Neutrophil (primary cell): ENCODE data around the gene KAT7.

Experiments used
- H3K27ac ChIP-seq: fragments of 200-600 bp; sonication (generic); 2 replicates; pipeline ENCODE4 v1.5.1; 2016; ENCODE audit warnings: mild to moderate bottlenecking, moderate library complexity
- H3K27me3 ChIP-seq: fragments of 200-600 bp; sonication (generic); 2 replicates; pipeline ENCODE4 v1.6.0; 2016; ENCODE audit warnings: mild to moderate bottlenecking
- H3K36me3 ChIP-seq: fragments of 200-600 bp; sonication (generic); 2 replicates; pipeline ENCODE4 v1.5.1; 2017
- H3K4me1 ChIP-seq, 2 experiments: fragments of 200-600 bp in 1 of 2; sonication (generic) in 1 of 2; 1 replicate in 1 of 2; 2 replicates in 1 of 2; pipeline versions ENCODE4 v1.5.1 to v1.6.1; 2013 to 2016; ENCODE audit warnings: low read depth in 1 of 2, low read length in 1 of 2, mild to moderate bottlenecking in 1 of 2, moderate library complexity in 1 of 2; ENCODE audit not compliant: control insufficient read depth in 1 of 2, insufficient read depth in 1 of 2
- H3K4me3 ChIP-seq, 2 experiments: fragments of 200-600 bp in 1 of 2; sonication (generic) in 1 of 2; 1 replicate in 1 of 2; 2 replicates in 1 of 2; pipeline ENCODE4 v1.5.1; 2013 to 2016; ENCODE audit warnings: low read depth in 1 of 2, low read length in 1 of 2, mild to moderate bottlenecking in 1 of 2, moderate library complexity in 1 of 2
- H3K9me3 ChIP-seq: fragments of 200-600 bp; sonication (generic); 2 replicates; pipeline ENCODE4 v1.5.1; 2016
- TF ChIP-seq, protein P1 (sequence below): fragments of 200-600 bp; sonication (generic); IDR thresholded peaks from 2 replicates; pipeline ENCODE4 v1.5.1; 2016; ENCODE audit warnings: antibody characterized with exemption

The KAT7 gene

DNA sequence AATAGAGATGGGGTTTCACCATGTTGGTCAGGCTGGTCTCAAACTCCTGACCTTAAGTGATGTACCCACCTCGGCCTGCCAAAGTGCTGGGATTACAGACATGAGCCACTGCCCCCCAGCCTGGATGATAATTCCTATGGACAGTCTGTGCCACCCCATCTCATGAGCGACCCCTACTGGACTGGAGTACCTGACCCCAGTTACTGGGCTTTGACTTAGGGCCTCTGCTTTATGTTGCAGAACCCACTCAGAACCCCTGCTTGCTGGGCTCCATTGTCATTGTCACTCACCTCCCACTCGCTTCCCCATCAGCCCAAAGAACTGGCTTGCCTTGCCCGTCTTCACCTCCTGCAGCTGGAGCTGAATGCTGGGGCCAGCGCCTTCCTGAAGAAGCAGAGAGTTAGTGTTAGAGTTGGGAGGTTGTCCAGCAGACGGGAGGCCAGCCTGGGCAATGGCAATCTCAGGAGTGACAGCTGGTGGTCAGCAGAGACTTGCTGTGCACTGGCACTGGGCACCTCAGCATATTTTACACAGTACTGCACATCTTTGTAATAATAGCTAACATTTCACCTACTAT, 55.4 kb downstream of the KAT7 start:
- TF ChIP-seq, protein P1, sequence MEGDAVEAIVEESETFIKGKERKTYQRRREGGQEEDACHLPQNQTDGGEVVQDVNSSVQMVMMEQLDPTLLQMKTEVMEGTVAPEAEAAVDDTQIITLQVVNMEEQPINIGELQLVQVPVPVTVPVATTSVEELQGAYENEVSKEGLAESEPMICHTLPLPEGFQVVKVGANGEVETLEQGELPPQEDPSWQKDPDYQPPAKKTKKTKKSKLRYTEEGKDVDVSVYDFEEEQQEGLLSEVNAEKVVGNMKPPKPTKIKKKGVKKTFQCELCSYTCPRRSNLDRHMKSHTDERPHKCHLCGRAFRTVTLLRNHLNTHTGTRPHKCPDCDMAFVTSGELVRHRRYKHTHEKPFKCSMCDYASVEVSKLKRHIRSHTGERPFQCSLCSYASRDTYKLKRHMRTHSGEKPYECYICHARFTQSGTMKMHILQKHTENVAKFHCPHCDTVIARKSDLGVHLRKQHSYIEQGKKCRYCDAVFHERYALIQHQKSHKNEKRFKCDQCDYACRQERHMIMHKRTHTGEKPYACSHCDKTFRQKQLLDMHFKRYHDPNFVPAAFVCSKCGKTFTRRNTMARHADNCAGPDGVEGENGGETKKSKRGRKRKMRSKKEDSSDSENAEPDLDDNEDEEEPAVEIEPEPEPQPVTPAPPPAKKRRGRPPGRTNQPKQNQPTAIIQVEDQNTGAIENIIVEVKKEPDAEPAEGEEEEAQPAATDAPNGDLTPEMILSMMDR: no peak

DNA sequence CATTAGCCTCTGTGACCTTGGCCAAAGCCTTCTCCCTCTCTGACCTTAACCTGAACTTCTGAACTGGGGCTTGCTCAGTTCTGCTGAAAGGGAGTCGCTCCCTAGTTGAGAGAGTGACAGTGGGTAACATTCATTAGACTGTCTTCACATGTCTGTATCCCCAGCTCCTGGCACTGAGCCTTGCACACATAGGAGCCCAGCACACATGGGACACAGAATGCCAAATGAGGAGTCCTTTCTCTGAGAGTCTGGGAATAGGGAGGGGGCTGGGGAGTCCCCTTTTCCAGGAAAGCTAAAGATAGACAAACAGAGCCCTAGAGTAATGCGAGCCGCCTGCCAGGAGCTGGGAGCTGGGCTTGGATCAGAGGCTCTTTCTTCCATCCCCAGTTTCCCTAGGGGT, 56.8 kb downstream of the KAT7 start:
- H3K4me1 ChIP-seq: no peaks in the 10 kb centered on the region
- peaks cover 46% of the 10 kb centered on the region for H3K36me3 ChIP-seq
- no peak overlapping the region for H3K27ac ChIP-seq
- no peaks in the 10 kb centered on the region for H3K9me3 ChIP-seq
- H3K27me3 ChIP-seq: peaks cover 12% of the 10 kb centered on the region
- no peak overlapping the region for H3K4me3 ChIP-seq
- TF ChIP-seq, protein P1: no peak

More for the DNA sequence above, 55.4 kb downstream of the KAT7 start:
- Histone ChIP-seq H3K27ac (no peak overlapping the region), H3K4me3 (no peak overlapping the region), H3K36me3 (peaks cover 46% of the 10 kb centered on the region), H3K4me1 (no peaks in the 10 kb centered on the region), H3K27me3 (no peaks in the 10 kb centered on the region), H3K9me3 (no peaks in the 10 kb centered on the region)

DNA sequence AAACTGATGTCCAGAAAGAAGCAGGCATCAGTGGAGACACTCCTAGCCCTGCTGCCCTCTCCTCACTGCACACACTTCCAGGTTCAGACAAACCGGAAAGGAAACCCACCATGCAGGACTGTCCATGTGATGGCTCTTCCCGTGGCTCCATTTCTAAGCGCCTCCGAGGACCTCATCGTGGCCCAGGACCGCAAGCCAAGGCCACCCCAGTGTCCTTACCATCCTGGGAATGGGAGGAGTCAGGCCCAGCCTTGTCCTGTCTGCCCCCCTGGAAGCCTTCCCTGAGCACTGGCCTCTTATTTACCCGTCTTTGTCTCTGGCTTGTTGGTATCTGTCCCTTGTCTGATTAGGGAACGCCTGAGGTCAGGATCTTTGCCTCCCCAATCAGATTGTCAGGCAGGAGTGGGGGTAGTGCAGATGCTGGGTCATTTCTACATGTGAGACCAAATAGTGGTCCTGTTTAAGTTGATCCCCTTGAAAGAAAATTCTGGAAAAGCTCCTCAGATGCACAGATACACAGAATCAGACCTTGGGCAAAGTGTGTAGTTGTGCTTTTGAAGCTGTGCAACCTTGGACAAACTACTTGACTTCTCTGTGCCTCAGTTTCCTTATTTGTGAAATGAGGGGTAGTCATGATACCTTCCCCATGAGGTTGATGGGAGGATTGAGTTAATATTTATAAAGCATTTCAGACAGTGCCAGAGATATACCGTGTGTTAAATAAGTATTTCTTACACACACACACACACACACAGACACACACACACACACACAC, 58.6 kb downstream of the KAT7 start:
- H3K4me1 ChIP-seq: peaks cover 8 to 12% of the 10 kb centered on the region in 2 experiments
- H3K9me3 ChIP-seq: no peaks in the 10 kb centered on the region
- no peak overlapping the region for H3K4me3 ChIP-seq
- H3K27ac ChIP-seq: no peak overlapping the region
- H3K27me3 ChIP-seq: peaks cover 31% of the 10 kb centered on the region
- TF ChIP-seq, protein P1: no peak
- peaks cover 46% of the 10 kb centered on the region for H3K36me3 ChIP-seq

- Histone ChIP-seq H3K4me1 (peaks cover 14% of the 10 kb centered on the region in 2 experiments), H3K36me3 (peaks cover 44% of the 10 kb centered on the region), H3K9me3 (no peaks in the 10 kb centered on the region), H3K4me3 (no peak within 1 kb of the TSS), H3K27ac (no peak within 1 kb of the TSS), H3K27me3 (peaks cover 40% of the 10 kb centered on the region)
- TF ChIP-seq, protein P1: no peak
Measured at GRCh38 chr17:49848019-49848473, 59.6 kb downstream of the KAT7 start, which contains the start of gene TAC4. TAC4 (minus strand) TSS chr17:49848069; CDS start chr17:49848017, 52 bp downstream.

- H3K4me3 ChIP-seq: no peak overlapping the region
- H3K9me3 ChIP-seq: no peaks in the 10 kb centered on the region
- peaks cover 37% of the 10 kb centered on the region for H3K36me3 ChIP-seq
- peaks cover 14% of the 10 kb centered on the region in 2 experiments for H3K4me1 ChIP-seq
- no peak overlapping the region for H3K27ac ChIP-seq
- H3K27me3 ChIP-seq: peaks cover 47% of the 10 kb centered on the region
- TF ChIP-seq, protein P1: no peak
Measured at GRCh38 chr17:49848739-49849138, 60.3 kb downstream of the KAT7 start.
